Medulla oblongata (tissue), 1 donor: ENCODE data around the gene SLC7A6.

Experiments
- DNase-seq: peaks from one replicate; pipeline ENCODE4 v3.0.0-alpha.2; 2015; ENCODE audit errors: extremely low spot score

Gene SLC7A6

GRCh38 chr16:68345958-68346635, 81.8 kb downstream of the SLC7A6 start:
- DNase-seq = no peak

DNA sequence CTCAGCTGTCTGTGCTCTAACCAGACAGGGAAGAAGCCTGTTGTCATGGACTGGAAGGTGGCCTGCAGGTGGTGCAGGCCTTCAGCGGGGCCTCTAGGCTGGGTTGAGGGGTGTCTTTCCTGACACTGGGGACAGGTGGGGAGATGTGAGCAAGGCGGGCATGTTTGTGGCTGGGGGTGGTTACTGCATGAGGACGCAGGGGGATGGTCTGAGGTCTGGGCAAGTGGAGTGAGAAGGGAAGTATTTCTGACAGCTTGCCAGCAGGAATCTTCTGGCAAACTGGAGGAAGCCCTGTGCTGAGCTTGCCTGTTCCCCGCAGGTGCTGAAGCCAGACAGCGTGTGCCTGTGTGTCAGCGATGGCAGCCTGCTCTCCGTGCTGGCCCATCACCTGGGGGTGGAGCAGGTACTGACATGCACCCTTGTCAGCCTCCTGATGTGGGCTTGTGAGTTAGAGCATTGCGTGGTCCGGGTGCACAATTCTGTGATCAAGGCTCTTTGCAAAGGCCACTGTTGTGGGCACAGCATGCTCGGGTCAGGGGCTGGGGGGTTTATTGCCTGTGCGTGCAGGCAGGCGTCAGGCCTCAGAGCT, 82.7 kb downstream of the SLC7A6 start:
- DNase-seq = no peak

- no peak for DNase-seq
These were observed 83.3 kb downstream of the SLC7A6 start for GRCh38 chr16:68347605-68348004.

GRCh38 chr16:68348639-68349445, 84.5 kb downstream of the SLC7A6 start:
- DNase-seq = no peak

GRCh38 chr16:68349838-68350410, 85.6 kb downstream of the SLC7A6 start:
- DNase-seq = no peak

DNA sequence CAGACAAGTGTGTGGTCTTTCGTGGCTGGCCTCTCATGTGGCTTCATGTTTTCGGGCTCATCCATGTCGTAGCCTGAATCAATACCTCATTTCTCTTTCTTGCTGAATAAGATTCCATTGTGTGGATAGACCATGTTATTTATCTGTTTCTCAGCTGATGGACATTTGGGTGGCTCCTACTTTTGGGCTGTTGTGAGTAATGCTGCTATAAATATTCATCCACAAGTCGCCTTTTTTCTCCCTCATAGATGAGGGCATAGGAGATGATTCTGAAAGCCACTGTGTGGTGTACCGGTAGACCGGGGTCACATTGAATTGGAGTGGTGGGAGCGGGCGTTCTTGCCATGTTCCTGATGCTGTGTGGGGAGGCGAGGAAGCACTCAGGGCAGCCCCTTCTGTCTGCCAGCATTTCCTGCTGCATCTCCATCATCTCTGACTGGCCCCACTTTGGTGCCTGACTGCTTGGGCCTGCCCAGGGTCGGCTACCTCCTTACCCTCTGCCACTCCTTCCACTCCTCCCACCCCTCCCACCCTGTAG, 86.6 kb downstream of the SLC7A6 start:
- DNase-seq = no peak
